IMR-90 (cell line): ENCODE results near the gene VSNL1. TPM values are rescaled to one million over a fixed set of nuclear protein-coding genes. Genes with fewer than 3 reads are reported as not detected.

Experiments
- ATAC-seq: fragments of 200-7000 bp; cut with Tn5 transposase; 2 replicates; pipeline ENCODE4 v1.9.1; 2020; ENCODE audit warnings: low read depth, mild to moderate bottlenecking, moderate library complexity
- BruUV-seq: library from RNA; stranded (reverse); fragments of 400-500 nt; replicated peaks from 2 replicates; lab custom pipeline; 2021; lab: Mats Ljungman, UMichigan
- CTCF ChIA-PET: fragments of 300-600 bp; formaldehyde crosslinking; extraction: SDS; loops from one replicate; lab custom pipeline; 2021; ENCODE audit warnings: antibody characterized with exemption; lab: Yijun Ruan, JAX
- POLR2A ChIA-PET: fragments of 300-600 bp; sonication (Branson Sonifier 250); formaldehyde crosslinking; loops from one replicate; lab custom pipeline; 2022; ENCODE audit warnings: antibody characterized with exemption; ENCODE audit not compliant: unreplicated experiment; lab: Charles Lee
- DNase-seq: peaks from one replicate; pipeline ENCODE4 v3.0.0; 2013
- H2AFZ ChIP-seq: replicated peaks from 2 replicates; pipeline ENCODE3; 2013; ENCODE audit warnings: low read length, mild to moderate bottlenecking; ENCODE audit not compliant: poor library complexity
- H2AK5ac ChIP-seq: 2 replicates; pipeline ENCODE4 v1.6.1; 2013; ENCODE audit warnings: low read depth, low read length, inconsistent platforms
- H2AK9ac ChIP-seq: replicated peaks from 2 replicates; pipeline ENCODE3; 2013; ENCODE audit warnings: mild to moderate bottlenecking, low read depth, low read length, moderate library complexity; ENCODE audit not compliant: poor library complexity
- H2BK120ac ChIP-seq: 2 replicates; pipeline ENCODE4 v1.6.1; 2013; ENCODE audit warnings: low read depth, low read length, inconsistent platforms
- H2BK15ac ChIP-seq: 3 replicates; pipeline ENCODE4 v1.6.1; 2013; ENCODE audit warnings: low read depth, low read length, inconsistent platforms
- H2BK20ac ChIP-seq: 2 replicates; pipeline ENCODE4 v1.6.1; 2013; ENCODE audit warnings: low read depth, mild to moderate bottlenecking, inconsistent platforms, low read length, moderate library complexity
- H2BK5ac ChIP-seq: 2 replicates; pipeline ENCODE4 v1.6.1; 2013; ENCODE audit warnings: mild to moderate bottlenecking, low read depth, low read length, inconsistent platforms; ENCODE audit not compliant: poor library complexity, severe bottlenecking
- H3K14ac ChIP-seq: replicated peaks from 2 replicates; pipeline ENCODE4 v1.6.1; 2013; ENCODE audit warnings: low read depth, low read length, inconsistent platforms
- H3K18ac ChIP-seq: 2 replicates; pipeline ENCODE4 v1.6.1; 2013; ENCODE audit warnings: low read depth, low read length, control low read depth
- H3K23ac ChIP-seq: 2 replicates; pipeline ENCODE4 v1.6.1; 2013; ENCODE audit warnings: low read depth, low read length, inconsistent platforms
- H3K27ac ChIP-seq: 2 replicates; pipeline ENCODE4 v1.5.1; 2013; ENCODE audit warnings: mild to moderate bottlenecking, control low read depth, low read length; ENCODE audit not compliant: insufficient read depth
- H3K27me3 ChIP-seq: 2 replicates; pipeline ENCODE4 v1.6.1; 2013; ENCODE audit warnings: low read length; ENCODE audit not compliant: control insufficient read depth, insufficient read depth
- H3K36me3 ChIP-seq: 2 replicates; pipeline ENCODE4 v1.6.1; 2013; ENCODE audit warnings: low read length, mixed read lengths; ENCODE audit not compliant: control insufficient read depth, insufficient read depth
- H3K4ac ChIP-seq: 2 replicates; pipeline ENCODE4 v1.6.1; 2013; ENCODE audit warnings: low read depth, low read length, inconsistent platforms
- H3K4me1 ChIP-seq: 2 replicates; pipeline ENCODE4 v1.6.1; 2013; ENCODE audit warnings: low read length, mixed read lengths; ENCODE audit not compliant: control insufficient read depth, insufficient read depth
- H3K4me2 ChIP-seq: 2 replicates; pipeline ENCODE4 v1.6.1; 2013; ENCODE audit warnings: low read depth, mild to moderate bottlenecking, control low read depth, low read length, moderate library complexity
- H3K4me3 ChIP-seq: 2 replicates; pipeline ENCODE4 v1.5.1; 2013; ENCODE audit warnings: low read depth, mild to moderate bottlenecking, control low read depth, low read length, moderate library complexity; ENCODE audit not compliant: insufficient read depth
- H3K56ac ChIP-seq: 2 replicates; pipeline ENCODE4 v1.6.1; 2013; ENCODE audit warnings: low read length, inconsistent platforms; ENCODE audit not compliant: insufficient read depth; ENCODE audit errors: extremely low read depth
- H3K79me1 ChIP-seq, 2 experiments: 2 replicates each; pipeline ENCODE4 v1.6.1; 2013; ENCODE audit warnings: low read length in 2 of 2, inconsistent platforms in 1 of 2, low read depth in 1 of 2
- H3K9ac ChIP-seq: 2 replicates; pipeline ENCODE4 v1.6.1; 2013; ENCODE audit warnings: low read depth, low read length, control low read depth
- H3K9me1 ChIP-seq: 2 replicates; pipeline ENCODE4 v1.6.1; 2013; ENCODE audit warnings: low read length, inconsistent platforms; ENCODE audit not compliant: insufficient read depth
- H3K9me3 ChIP-seq: 2 replicates; pipeline ENCODE4 v1.6.1; 2013; ENCODE audit warnings: low read length; ENCODE audit not compliant: control insufficient read depth, insufficient read depth
- H4K20me1 ChIP-seq: 2 replicates; pipeline ENCODE4 v1.6.1; 2013; ENCODE audit warnings: low read length, inconsistent platforms; ENCODE audit not compliant: insufficient read depth
- H4K5ac ChIP-seq: 2 replicates; pipeline ENCODE4 v1.6.1; 2013; ENCODE audit warnings: mild to moderate bottlenecking, low read depth, low read length, control low read depth
- H4K8ac ChIP-seq, 2 experiments: 2 replicates each; pipeline ENCODE4 v1.6.1; 2013; ENCODE audit warnings: low read depth in 2 of 2, low read length in 2 of 2, control low read depth in 1 of 2, inconsistent platforms in 1 of 2
- H4K91ac ChIP-seq: 2 replicates; pipeline ENCODE4 v1.6.1; 2013; ENCODE audit warnings: low read depth, low read length, inconsistent platforms; ENCODE audit not compliant: insufficient read depth
- MAZ ChIP-seq: IDR thresholded peaks from 2 replicates; pipeline ENCODE4 v1.6.1; 2012; ENCODE audit warnings: low read depth, mild to moderate bottlenecking, low read length, improper control_type of control experiment, moderate library complexity, borderline replicate concordance
- RFX5 ChIP-seq: IDR thresholded peaks from 2 replicates; pipeline ENCODE4 v1.8.0; 2012; ENCODE audit warnings: low read depth, mild to moderate bottlenecking, low read length, moderate library complexity
- WGBS, 2 experiments: methylation state at CpG; one replicate each; pipeline versions ENCODE4 v1.1.5 to v1.1.7; 2013; ENCODE audit warnings: missing lambda C conversion rate in 2 of 2; ENCODE audit not compliant: insufficient read length in 1 of 2; ENCODE audit errors: extremely low coverage in 2 of 2; 5-methylcytosine and 5-hydroxymethylcytosine counted together
- dilution Hi-C: fragments of 300-500 bp; cut with HindIII; formaldehyde crosslinking; loops from one replicate; pipeline ENCODE4 v1.14.3; 2018; ENCODE audit warnings: low sequenced_read_pairs; ENCODE audit not compliant: unreplicated experiment
- in situ Hi-C: fragments of 300-500 bp; cut with MboI; formaldehyde crosslinking; loops from 3 replicates; pipeline ENCODE4 v1.14.3; 2019; ENCODE audit warnings: low sequenced_read_pairs, inconsistent platforms, mixed read lengths
- intact Hi-C: fragments of 100-400 bp; cut with micrococcal nuclease; formaldehyde crosslinking; loops from 2 replicates; pipeline ENCODE4 v1.10.0; 2022
- polyA plus RNA-seq, 3 experiments: library from polyadenylated mRNA; depleted of rRNA; stranded (reverse); fragments of >200 nt; gene quantifications; 2 replicates each; pipeline ENCODE4 v1.2.3, GENCODE V29; 2012; ENCODE audit warnings: low replicate concordance in 1 of 3
- total RNA-seq: library from RNA; depleted of rRNA; stranded (reverse); fragments of >200 nt; gene quantifications from 2 replicates; pipeline ENCODE4 v1.2.3, GENCODE V29; 2012
- TF ChIP-seq, protein P1 (sequence below): conservative IDR thresholded peaks from 2 replicates; pipeline ENCODE4 v1.5.1; 2012; ENCODE audit warnings: mild to moderate bottlenecking, low read depth, low read length, improper control_type of control experiment

VSNL1 gene
- total and polyA plus RNA-seq, 2 of the 4 experiments (the other 2 are of a cell fraction) = 0.32 to 0.36 TPM

DNA sequence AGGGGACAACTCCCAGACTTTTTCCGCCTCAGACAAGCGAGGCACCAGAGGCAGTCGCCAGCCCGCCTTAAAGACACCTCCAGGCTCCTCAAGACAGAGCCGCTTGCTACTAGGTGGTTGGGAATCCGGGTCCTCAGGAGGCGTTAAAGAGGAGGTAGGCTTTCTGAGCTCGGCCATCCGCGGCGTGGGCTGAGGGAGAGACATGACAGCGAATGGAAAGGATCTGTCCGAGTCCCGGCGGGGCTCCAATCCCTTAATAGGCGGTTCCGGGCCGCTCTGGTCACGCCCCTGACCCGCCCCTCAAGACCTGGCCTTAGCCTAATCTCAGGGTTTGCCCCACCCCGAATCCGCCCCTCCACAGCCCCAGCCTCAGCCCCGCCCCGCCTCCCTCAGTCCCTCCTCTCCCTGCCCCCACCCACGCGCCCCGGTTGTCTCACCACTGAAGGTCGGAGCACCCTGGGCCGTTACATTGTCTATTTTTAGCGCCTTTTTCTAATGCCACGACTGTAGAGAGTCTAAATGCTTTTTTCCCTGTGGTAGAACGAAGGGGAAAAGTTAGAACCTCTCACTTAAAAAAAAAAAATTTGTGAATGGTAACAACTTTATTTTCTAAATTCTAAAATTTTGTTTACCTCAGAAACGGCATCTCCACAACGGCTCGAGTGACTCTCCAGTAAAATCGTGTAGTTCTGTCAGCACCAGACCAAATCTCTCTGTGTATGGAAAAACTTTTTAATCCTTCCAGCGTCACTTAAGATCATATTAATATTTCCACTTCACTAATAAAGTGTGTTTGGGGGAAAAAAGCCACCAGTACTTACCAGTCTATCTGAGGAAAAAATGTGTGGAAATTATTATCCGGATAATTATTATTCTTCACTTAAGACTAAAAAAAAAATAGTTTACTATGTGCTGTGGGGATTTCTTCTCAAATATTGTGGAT lies 22.0 kb upstream of the VSNL1 start, which contains the start of gene RAD51AP2:
Gene RAD51AP2, minus strand, starts transcription at position 229 of the 943 bp plus-strand sequence. Its CDS starts 25 bp downstream, at position 204.
- Histone ChIP-seq H3K4me1 (no peaks in the 10 kb centered on the region), H2BK15ac (no peak within 1 kb of the TSS), H2BK120ac (no peak within 1 kb of the TSS), H3K56ac (no peak within 1 kb of the TSS), H2BK20ac (no peak within 1 kb of the TSS), H2BK5ac (no peak within 1 kb of the TSS), H3K9me3 (no peaks in the 10 kb centered on the region), H3K9me1 (no peaks in the 10 kb centered on the region), H3K27ac (no peak within 1 kb of the TSS), H4K8ac (no peak within 1 kb of the TSS), H3K23ac (no peak within 1 kb of the TSS), H2AK9ac (no peak within 1 kb of the TSS), H3K18ac (no peak within 1 kb of the TSS), H3K4ac (no peak within 1 kb of the TSS), H3K4me2 (peak within 1 kb of the TSS; percentile 90), H2AFZ (peak within 1 kb of the TSS; percentile 88), H3K79me1 (no peaks in the 10 kb centered on the region), H3K9ac (peak within 1 kb of the TSS; percentile 32; the same call in 1 of the 2 replicates), H3K14ac (no peak within 1 kb of the TSS), H4K91ac (no peak within 1 kb of the TSS), H4K5ac (no peak within 1 kb of the TSS), H3K27me3 (no peaks in the 10 kb centered on the region), H2AK5ac (no peak within 1 kb of the TSS), H3K36me3 (no peaks in the 10 kb centered on the region), H3K4me3 (peak within 1 kb of the TSS; percentile 59), H4K20me1 (no peaks in the 10 kb centered on the region)
- POLR2A ChIA-PET = no interaction called here
- dilution Hi-C loops = no loop called here
- intact Hi-C loops = no loop called here
- DNase-seq = peak; percentile 66
- in situ Hi-C loops = no loop called here
- CTCF ChIA-PET = interaction anchor here (1.0 kb wide), 1 partner anchor 52 kb away, joined by 3 read pairs; no protein-coding TSS in a partner anchor
- 0% methylated on average over 5 of the region's 38 CpGs; no CpG with 5 or more reads in 1 of the 2 experiments for WGBS, 2 experiments
- peak; percentile 98 for ATAC-seq
- TF ChIP-seq RFX5 (no peak), MAZ (peak; percentile 57; the same call in 1 of the 2 replicates)
- TF ChIP-seq, protein P1, sequence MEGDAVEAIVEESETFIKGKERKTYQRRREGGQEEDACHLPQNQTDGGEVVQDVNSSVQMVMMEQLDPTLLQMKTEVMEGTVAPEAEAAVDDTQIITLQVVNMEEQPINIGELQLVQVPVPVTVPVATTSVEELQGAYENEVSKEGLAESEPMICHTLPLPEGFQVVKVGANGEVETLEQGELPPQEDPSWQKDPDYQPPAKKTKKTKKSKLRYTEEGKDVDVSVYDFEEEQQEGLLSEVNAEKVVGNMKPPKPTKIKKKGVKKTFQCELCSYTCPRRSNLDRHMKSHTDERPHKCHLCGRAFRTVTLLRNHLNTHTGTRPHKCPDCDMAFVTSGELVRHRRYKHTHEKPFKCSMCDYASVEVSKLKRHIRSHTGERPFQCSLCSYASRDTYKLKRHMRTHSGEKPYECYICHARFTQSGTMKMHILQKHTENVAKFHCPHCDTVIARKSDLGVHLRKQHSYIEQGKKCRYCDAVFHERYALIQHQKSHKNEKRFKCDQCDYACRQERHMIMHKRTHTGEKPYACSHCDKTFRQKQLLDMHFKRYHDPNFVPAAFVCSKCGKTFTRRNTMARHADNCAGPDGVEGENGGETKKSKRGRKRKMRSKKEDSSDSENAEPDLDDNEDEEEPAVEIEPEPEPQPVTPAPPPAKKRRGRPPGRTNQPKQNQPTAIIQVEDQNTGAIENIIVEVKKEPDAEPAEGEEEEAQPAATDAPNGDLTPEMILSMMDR = no peak
- BruUV-seq = no TSS peak
